HEK293 (cell line): ENCODE data around the gene AGRN.

Source experiments
- BCL11A ChIP-seq: fragments of 450-650 bp; formaldehyde crosslinking; IDR thresholded peaks from 2 replicates; pipeline ENCODE4 v1.5.1; 2016; ENCODE audit warnings: low read depth, missing biosample characterization, missing genetic modification characterization
- HOXA7 ChIP-seq: sonication (generic); formaldehyde crosslinking; IDR thresholded peaks from 2 replicates; pipeline ENCODE4 v1.8.1; 2022; ENCODE audit warnings: missing genetic modification reagents, borderline replicate concordance
- MEIS1 ChIP-seq: sonication (generic); formaldehyde crosslinking; IDR thresholded peaks from 2 replicates; pipeline ENCODE4 v1.8.1; 2022; ENCODE audit warnings: missing genetic modification reagents, mild to moderate bottlenecking, borderline replicate concordance
- PATZ1 ChIP-seq: fragments of 450-650 bp; formaldehyde crosslinking; IDR thresholded peaks from 2 replicates; pipeline ENCODE4 v1.5.1; 2016; ENCODE audit warnings: missing biosample characterization, missing genetic modification characterization
- ZBTB48 ChIP-seq: fragments of 450-650 bp; formaldehyde crosslinking; IDR thresholded peaks from 2 replicates; pipeline ENCODE4 v1.5.1; 2016; ENCODE audit warnings: missing biosample characterization, missing genetic modification characterization
- ZFP3 ChIP-seq: fragments of 450-650 bp; formaldehyde crosslinking; IDR thresholded peaks from 2 replicates; pipeline ENCODE4 v1.5.1; 2016; ENCODE audit warnings: low read depth, missing biosample characterization, missing genetic modification characterization
- ZFP41 ChIP-seq: fragments of 450-650 bp; formaldehyde crosslinking; IDR thresholded peaks from 2 replicates; pipeline ENCODE4 v1.5.1; 2016; ENCODE audit warnings: missing biosample characterization, missing genetic modification characterization, borderline replicate concordance
- ZNF311 ChIP-seq: fragments of 450-650 bp; formaldehyde crosslinking; IDR thresholded peaks from 2 replicates; pipeline ENCODE4 v1.5.1; 2017; ENCODE audit warnings: missing biosample characterization, missing genetic modification characterization, borderline replicate concordance
- ZNF324 ChIP-seq: fragments of 450-650 bp; formaldehyde crosslinking; IDR thresholded peaks from 2 replicates; pipeline ENCODE4 v1.5.1; 2016; ENCODE audit warnings: missing biosample characterization, missing genetic modification characterization
- ZNF362 ChIP-seq: fragments of 450-650 bp; formaldehyde crosslinking; IDR thresholded peaks from 2 replicates; pipeline ENCODE4 v1.5.1; 2016; ENCODE audit warnings: missing biosample characterization, missing genetic modification characterization
- ZNF398 ChIP-seq: fragments of 450-650 bp; formaldehyde crosslinking; IDR thresholded peaks from 2 replicates; pipeline ENCODE4 v1.5.1; 2017; ENCODE audit warnings: missing biosample characterization, missing genetic modification characterization
- ZNF48 ChIP-seq: fragments of 450-650 bp; formaldehyde crosslinking; IDR thresholded peaks from 2 replicates; pipeline ENCODE4 v1.5.1; 2016; ENCODE audit warnings: missing biosample characterization, missing genetic modification characterization
- ZNF561 ChIP-seq: fragments of 450-650 bp; IDR thresholded peaks from 2 replicates; pipeline ENCODE4 v1.5.1; 2018; ENCODE audit warnings: missing biosample characterization, missing genetic modification characterization, borderline replicate concordance
- ZNF585B ChIP-seq: fragments of 450-650 bp; formaldehyde crosslinking; IDR thresholded peaks from 2 replicates; pipeline ENCODE4 v1.5.1; 2016; ENCODE audit warnings: missing biosample characterization, missing genetic modification characterization
- ZNF629 ChIP-seq: fragments of 450-650 bp; formaldehyde crosslinking; IDR thresholded peaks from 2 replicates; pipeline ENCODE4 v1.5.1; 2017; ENCODE audit warnings: missing biosample characterization, missing genetic modification characterization
- ZNF701 ChIP-seq: fragments of 450-650 bp; formaldehyde crosslinking; IDR thresholded peaks from 2 replicates; pipeline ENCODE4 v1.5.1; 2016; ENCODE audit warnings: missing biosample characterization, missing genetic modification characterization
- ZNF768 ChIP-seq: fragments of 450-650 bp; formaldehyde crosslinking; IDR thresholded peaks from 2 replicates; pipeline ENCODE4 v1.5.1; 2018; ENCODE audit warnings: missing biosample characterization, mild to moderate bottlenecking, missing genetic modification characterization
- ZNF776 ChIP-seq: fragments of 450-650 bp; formaldehyde crosslinking; IDR thresholded peaks from 2 replicates; pipeline ENCODE4 v1.5.0; 2017; ENCODE audit warnings: missing biosample characterization, missing genetic modification characterization, borderline replicate concordance
- ZNF777 ChIP-seq: fragments of 450-650 bp; formaldehyde crosslinking; IDR thresholded peaks from 2 replicates; pipeline ENCODE4 v1.5.1; 2017; ENCODE audit warnings: missing biosample characterization, missing genetic modification characterization, borderline replicate concordance
- ZNF843 ChIP-seq: fragments of 450-650 bp; formaldehyde crosslinking; IDR thresholded peaks from 2 replicates; pipeline ENCODE4 v1.5.1; 2016; ENCODE audit warnings: missing biosample characterization, missing genetic modification characterization
- TF ChIP-seq, protein P1 (sequence below): fragments of 450-650 bp; formaldehyde crosslinking; IDR thresholded peaks from 2 replicates; pipeline ENCODE4 v1.5.1; 2016; ENCODE audit warnings: missing biosample characterization, missing genetic modification characterization
- TF ChIP-seq, protein P2 (sequence below): fragments of 450-650 bp; formaldehyde crosslinking; IDR thresholded peaks from 2 replicates; pipeline ENCODE4 v1.5.1; 2016; ENCODE audit warnings: missing biosample characterization, missing genetic modification characterization
- TF ChIP-seq, protein P3 (sequence below): fragments of 450-650 bp; formaldehyde crosslinking; IDR thresholded peaks from 2 replicates; pipeline ENCODE4; 2016; ENCODE audit warnings: missing biosample characterization, missing genetic modification characterization
- TF ChIP-seq, protein P4 (sequence below): fragments of 450-650 bp; formaldehyde crosslinking; IDR thresholded peaks from 2 replicates; pipeline ENCODE4 v1.5.1; 2016; ENCODE audit warnings: missing biosample characterization, missing genetic modification characterization, borderline replicate concordance
- TF ChIP-seq, protein P5 (sequence below): fragments of 450-650 bp; formaldehyde crosslinking; IDR thresholded peaks from 2 replicates; pipeline ENCODE4 v1.5.1; 2016; ENCODE audit warnings: missing biosample characterization, missing genetic modification characterization

The AGRN gene

GRCh38 chr1:998995-999724 lies 20.8 kb upstream of the AGRN start (continued):
- TF ChIP-seq, protein P1, sequence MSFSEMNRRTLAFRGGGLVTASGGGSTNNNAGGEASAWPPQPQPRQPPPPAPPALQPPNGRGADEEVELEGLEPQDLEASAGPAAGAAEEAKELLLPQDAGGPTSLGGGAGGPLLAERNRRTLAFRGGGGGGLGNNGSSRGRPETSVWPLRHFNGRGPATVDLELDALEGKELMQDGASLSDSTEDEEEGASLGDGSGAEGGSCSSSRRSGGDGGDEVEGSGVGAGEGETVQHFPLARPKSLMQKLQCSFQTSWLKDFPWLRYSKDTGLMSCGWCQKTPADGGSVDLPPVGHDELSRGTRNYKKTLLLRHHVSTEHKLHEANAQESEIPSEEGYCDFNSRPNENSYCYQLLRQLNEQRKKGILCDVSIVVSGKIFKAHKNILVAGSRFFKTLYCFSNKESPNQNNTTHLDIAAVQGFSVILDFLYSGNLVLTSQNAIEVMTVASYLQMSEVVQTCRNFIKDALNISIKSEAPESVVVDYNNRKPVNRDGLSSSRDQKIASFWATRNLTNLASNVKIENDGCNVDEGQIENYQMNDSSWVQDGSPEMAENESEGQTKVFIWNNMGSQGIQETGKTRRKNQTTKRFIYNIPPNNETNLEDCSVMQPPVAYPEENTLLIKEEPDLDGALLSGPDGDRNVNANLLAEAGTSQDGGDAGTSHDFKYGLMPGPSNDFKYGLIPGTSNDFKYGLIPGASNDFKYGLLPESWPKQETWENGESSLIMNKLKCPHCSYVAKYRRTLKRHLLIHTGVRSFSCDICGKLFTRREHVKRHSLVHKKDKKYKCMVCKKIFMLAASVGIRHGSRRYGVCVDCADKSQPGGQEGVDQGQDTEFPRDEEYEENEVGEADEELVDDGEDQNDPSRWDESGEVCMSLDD: no peak; the same call in 1 of the 2 replicates
- TF ChIP-seq, protein P2, sequence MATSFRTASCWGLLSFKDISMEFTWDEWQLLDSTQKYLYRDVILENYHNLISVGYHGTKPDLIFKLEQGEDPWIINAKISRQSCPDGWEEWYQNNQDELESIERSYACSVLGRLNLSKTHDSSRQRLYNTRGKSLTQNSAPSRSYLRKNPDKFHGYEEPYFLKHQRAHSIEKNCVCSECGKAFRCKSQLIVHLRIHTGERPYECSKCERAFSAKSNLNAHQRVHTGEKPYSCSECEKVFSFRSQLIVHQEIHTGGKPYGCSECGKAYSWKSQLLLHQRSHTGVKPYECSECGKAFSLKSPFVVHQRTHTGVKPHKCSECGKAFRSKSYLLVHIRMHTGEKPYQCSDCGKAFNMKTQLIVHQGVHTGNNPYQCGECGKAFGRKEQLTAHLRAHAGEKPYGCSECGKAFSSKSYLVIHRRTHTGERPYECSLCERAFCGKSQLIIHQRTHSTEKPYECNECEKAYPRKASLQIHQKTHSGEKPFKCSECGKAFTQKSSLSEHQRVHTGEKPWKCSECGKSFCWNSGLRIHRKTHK (tag by site-specific recombination): no peak
- TF ChIP-seq ZNF776 (tag by site-specific recombination) (0 out of 2 replicates have a peak, but pooled peaks have one; percentile 32), ZBTB48 (tag by site-specific recombination) (no peak), ZNF701 (tag by site-specific recombination) (no peak), BCL11A (tag by site-specific recombination) (peak; percentile 64; the same call in 1 of the 2 replicates), ZFP41 (tag by site-specific recombination) (no peak), ZNF311 (tag by site-specific recombination) (no peak), ZFP3 (tag by site-specific recombination) (no peak), HOXA7 (no peak), ZNF843 (tag by site-specific recombination) (no peak), ZNF398 (no peak), ZNF629 (tag by site-specific recombination) (no peak), ZNF48 (no peak), ZNF777 (tag by site-specific recombination) (no peak), ZNF561 (tag by site-specific recombination) (no peak), ZNF362 (no peak), MEIS1 (no peak), ZNF585B (tag by site-specific recombination) (no peak), ZNF324 (tag by site-specific recombination) (no peak), ZNF768 (tag by site-specific recombination) (no peak), PATZ1 (0 out of 2 replicates have a peak, but pooled peaks have one; percentile 20)
- TF ChIP-seq, protein P3, sequence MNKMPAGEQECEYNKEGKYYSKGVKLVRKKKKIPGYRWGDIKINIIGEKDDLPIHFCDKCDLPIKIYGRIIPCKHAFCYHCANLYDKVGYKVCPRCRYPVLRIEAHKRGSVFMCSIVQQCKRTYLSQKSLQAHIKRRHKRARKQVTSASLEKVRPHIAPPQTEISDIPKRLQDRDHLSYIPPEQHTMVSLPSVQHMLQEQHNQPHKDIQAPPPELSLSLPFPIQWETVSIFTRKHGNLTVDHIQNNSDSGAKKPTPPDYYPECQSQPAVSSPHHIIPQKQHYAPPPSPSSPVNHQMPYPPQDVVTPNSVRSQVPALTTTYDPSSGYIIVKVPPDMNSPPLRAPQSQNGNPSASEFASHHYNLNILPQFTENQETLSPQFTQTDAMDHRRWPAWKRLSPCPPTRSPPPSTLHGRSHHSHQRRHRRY (tag by site-specific recombination): no peak
- TF ChIP-seq, protein P4, sequence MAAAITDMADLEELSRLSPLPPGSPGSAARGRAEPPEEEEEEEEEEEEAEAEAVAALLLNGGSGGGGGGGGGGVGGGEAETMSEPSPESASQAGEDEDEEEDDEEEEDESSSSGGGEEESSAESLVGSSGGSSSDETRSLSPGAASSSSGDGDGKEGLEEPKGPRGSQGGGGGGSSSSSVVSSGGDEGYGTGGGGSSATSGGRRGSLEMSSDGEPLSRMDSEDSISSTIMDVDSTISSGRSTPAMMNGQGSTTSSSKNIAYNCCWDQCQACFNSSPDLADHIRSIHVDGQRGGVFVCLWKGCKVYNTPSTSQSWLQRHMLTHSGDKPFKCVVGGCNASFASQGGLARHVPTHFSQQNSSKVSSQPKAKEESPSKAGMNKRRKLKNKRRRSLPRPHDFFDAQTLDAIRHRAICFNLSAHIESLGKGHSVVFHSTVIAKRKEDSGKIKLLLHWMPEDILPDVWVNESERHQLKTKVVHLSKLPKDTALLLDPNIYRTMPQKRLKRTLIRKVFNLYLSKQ (tag by site-specific recombination): no peak
- TF ChIP-seq, protein P5, sequence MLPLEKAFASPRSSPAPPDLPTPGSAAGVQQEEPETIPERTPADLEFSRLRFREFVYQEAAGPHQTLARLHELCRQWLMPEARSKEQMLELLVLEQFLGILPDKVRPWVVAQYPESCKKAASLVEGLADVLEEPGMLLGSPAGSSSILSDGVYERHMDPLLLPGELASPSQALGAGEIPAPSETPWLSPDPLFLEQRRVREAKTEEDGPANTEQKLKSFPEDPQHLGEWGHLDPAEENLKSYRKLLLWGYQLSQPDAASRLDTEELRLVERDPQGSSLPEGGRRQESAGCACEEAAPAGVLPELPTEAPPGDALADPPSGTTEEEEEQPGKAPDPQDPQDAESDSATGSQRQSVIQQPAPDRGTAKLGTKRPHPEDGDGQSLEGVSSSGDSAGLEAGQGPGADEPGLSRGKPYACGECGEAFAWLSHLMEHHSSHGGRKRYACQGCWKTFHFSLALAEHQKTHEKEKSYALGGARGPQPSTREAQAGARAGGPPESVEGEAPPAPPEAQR (tag by site-specific recombination): no peak
